Measurements from ENCODE around the gene ADGRV1.

Gene ADGRV1

DNA sequence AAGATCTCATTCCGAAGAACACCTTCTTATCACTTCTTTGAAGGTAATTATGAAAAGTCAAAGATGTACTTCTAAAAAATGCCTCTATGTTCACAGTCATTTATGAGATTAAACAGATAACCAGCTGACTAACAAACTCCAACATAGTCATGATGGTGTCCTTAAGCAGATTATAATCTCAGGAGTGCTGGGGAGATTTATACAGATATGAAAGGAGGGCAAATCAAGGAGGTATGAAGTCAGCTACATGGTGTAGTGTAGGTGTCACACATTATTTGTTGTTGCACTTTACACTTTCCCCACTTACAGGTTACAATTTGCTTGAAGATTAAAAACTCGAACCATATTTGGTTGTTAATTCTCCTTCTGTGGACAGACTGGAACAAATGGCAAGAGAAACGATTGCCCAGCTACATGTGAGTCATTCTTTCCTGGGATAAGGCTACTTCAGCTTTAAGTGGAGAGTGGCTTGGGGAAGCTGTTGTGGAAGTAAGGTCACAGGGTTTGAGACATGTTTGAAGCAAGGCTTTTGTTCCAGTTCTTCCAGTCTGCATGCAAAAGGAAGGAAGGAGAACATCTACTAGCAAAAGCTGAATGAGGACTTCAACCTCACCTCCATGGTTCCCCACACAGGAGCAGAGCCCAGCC is 320.1 kb downstream of the ADGRV1 start:
- no peak for DNase-seq (ENCODE audit: low read depth, low spot score)
- H3K4me3 ChIP-seq (ENCODE audit: low read length): no peak overlapping the region

DNA sequence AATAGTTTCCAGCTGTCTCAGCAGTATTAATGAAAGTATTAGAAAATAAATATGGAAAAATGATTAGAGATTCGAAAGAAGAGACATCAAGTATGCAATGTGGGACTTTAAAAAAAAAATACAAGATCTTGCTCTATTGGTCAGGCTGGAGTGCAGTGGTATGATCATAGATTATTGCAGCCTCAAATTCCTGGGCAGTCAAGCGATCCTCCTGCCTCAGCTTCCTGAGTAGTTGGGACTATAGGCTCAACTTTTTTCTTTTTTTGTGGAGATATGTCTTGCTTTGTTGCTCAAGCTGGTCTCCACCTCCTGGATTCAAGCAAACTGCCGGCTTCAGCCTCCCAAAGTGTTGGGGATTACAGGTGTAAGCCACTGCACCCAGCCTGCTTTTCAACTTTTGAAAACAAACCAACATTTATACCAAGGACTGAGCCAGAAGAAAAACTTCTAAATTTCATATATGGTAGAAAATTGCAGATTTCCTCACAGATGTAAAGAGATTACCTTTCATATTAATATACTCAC is 323.1 kb downstream of the ADGRV1 start:
- DNase-seq (ENCODE audit: low read depth, low spot score): no peak

DNA sequence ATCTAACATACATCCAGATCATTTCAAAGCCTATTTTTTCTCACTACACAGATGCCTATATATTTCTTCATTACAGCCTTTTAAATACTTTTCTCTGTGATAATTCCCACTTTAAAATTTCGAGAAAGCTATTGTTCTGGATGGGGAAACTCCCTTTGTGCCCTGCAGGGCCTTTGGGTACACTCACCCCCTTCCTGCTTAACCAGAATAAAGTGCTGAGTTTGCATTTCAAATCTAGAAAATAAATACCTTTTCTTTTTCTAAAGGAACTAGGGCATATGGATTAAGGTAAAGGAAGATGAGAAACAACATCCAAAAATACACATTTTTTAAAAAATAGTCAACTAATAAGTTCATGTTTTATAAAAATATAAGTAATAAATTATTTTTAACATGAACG is 323.9 kb downstream of the ADGRV1 start:
- DNase-seq (ENCODE audit: low read depth, low spot score): no peak
- H3K4me3 ChIP-seq (ENCODE audit: low read length): no peak overlapping the region

More for the DNA sequence above, 323.1 kb downstream of the ADGRV1 start:
- H3K4me3 ChIP-seq (ENCODE audit: low read length): no peak overlapping the region

DNA sequence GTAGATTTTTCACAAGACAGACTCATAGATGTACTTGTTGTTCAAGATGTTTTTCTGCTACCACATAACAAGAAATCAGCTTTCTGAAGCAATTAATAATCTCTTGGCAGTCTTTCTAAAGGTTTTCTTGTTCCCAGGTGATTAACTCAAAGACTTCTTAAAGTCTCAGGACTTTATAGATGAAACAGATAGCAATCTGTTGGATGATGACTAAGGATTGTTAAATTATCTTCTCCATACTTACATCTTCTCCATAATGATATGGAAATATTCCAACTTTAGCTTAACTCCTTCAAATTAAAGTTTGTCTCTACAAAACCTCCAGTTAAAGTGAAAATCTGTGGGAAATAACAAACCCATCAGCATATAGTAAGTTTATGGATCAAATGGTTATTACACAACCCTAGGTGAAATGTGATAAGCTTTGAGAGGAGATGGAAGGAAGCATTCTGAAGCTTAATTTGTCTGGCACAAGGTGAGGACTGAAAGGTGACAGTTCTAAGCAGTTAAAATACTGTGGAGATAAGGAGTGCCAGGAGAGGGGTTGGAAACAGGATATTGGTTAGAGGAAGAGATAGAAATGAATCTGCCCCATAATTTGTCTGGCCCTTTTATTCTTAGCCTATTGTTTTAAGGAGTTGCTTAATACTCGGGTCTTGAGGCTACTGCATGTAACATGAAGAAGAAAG is 326.7 kb downstream of the ADGRV1 start:
- no peak for DNase-seq (ENCODE audit: low read depth, low spot score)
- no peak overlapping the region for H3K4me3 ChIP-seq (ENCODE audit: low read length)

DNA sequence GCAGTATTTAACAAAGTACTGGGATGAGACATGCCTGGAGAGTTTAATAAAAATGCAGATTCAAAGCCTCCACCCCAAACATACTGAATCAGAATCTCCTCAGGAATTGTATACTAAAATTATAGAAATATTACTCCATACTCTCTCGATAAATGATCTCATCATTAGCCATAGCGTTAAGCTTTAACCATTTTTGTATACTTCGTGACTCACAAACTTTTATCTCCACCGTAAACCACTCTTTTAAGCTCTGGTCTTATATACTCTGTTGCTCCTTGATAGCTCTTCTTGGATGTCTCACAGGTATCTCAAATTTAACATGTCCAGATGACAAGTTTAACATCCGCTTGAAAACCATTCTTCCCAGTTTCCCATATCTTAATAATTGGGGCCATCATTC is 327.8 kb downstream of the ADGRV1 start:
- no peak for DNase-seq (ENCODE audit: low read depth, low spot score)
- H3K4me3 ChIP-seq (ENCODE audit: low read length): no peak overlapping the region

DNA sequence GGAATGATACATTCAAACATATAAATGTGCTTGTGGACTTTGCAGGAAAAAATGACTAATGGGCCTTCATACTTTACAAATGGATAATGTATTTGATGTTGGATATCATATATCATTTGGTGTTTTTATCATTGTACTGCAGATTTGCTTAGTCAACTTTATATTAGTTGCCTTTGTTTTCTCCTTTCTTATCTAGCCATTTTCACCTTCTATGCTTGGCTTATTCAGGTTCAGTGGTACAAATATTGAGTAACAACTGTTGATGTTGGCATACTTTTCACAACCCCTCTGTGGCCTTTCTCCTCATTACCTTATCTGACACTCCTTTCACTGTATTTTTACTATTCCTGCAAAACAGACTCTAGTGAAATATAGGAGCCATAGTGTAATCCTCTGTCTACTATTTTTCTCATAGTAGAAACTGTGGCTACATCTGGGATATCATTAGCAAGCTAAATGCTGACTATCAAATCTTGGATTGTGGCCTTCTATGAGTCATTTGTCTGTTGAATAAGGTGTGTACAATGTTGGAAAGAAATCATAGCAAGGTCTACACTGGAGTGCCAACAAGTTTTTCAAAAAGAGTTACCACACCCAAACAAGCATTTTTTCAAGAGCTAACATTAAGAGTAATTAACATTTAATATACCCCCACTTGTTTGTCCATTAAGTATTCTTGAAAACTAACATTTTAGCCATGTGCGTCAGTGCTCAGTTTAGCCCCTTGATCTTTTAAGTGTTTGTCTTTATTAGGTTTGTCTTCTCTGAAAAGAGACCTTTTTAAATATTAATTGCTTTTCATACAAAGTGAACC is 330.1 kb downstream of the ADGRV1 start:
- H3K4me3 ChIP-seq (ENCODE audit: low read length): no peak overlapping the region
- no peak for DNase-seq (ENCODE audit: low read depth, low spot score)

GRCh38 chr5:90889325-90889600 is 330.7 kb downstream of the ADGRV1 start:
- no peak for DNase-seq (ENCODE audit: low read depth, low spot score)
- no peak overlapping the region for H3K4me3 ChIP-seq (ENCODE audit: low read length)

DNA sequence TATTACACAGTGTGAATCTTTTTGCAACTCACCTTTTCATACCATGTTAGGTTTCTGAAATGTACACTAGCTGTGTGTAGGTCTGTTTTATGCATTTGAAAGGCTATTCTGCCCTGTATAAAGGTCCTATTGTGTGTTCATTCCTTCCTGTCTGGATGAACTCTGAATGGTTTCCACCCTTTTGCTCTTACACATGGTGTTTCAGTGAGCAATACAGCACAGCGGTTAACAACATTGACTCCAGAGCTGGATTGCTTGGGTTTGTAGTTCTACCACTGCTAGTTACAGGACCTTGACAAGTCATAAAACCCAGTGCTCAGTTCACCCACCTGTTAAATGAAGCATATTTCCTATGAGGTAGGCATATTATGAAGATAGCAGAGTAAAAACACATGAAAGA is 331.6 kb downstream of the ADGRV1 start:
- DNase-seq (ENCODE audit: low read depth, low spot score): no peak

GRCh38 chr5:90894866-90895420 is 336.3 kb downstream of the ADGRV1 start:
- H3K4me3 ChIP-seq (ENCODE audit: low read length): no peak overlapping the region

More for the DNA sequence above, 331.6 kb downstream of the ADGRV1 start:
- no peak overlapping the region for H3K4me3 ChIP-seq (ENCODE audit: low read length)

DNA sequence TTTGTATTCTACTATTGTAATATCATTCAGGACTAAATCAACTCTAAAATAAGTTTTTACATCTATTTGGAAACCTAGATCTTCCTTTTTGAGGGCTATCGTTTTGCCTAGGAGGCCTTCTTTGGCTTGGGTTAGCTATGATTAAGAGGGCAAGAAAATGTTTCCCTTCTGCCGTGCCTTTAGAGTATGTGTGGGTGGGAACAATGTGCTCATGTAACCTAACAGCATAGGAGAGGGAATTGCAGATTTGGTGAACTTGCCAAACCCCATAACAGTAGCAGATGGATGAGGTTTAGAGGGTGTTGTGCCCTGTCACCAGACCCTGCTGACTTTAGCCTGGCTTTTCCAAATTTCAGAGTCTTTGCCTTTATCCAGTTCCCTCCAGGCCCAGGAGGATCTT is 339.0 kb downstream of the ADGRV1 start:
- DNase-seq (ENCODE audit: low read depth, low spot score): no peak
- H3K4me3 ChIP-seq (ENCODE audit: low read length): no peak overlapping the region

More at GRCh38 chr5:90894866-90895420, 336.3 kb downstream of the ADGRV1 start:
- no peak for DNase-seq (ENCODE audit: low read depth, low spot score)

DNA sequence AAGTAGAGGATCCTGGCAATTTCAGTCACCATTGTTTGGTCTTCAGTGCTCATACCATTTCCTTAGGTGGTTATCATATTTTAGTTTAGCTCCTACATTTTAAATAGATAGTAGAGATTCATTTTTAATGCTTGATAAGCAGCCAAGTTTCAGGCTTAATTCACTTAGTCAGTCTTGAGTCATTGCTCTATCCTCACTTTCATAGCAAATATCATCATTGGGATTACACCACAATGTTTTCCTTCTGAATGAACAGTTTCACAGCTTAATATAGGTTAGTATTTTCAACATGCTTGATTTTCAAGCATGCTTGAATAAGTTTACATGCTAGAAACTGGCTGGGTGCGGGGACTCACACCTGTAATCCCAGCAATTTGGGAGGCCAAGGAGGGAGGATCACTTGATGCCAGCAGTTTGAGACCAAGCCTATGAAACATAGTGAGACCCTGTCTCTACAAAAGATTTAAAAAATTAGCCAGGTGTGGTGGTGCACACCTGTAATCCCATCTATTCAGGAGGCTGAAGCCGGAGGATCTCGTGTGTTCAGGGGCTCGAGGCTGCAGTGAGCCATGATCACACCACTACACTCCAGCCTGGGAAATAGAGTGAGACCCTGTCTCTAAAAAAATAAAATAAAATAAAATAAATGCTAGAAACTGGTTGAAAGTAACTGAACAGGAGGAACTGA is 339.9 kb downstream of the ADGRV1 start:
- no peak for DNase-seq (ENCODE audit: low read depth, low spot score)
- H3K4me3 ChIP-seq (ENCODE audit: low read length): no peak overlapping the region

GRCh38 chr5:90899014-90899604 is 340.5 kb downstream of the ADGRV1 start:
- no peak for DNase-seq (ENCODE audit: low read depth, low spot score)
- H3K4me3 ChIP-seq (ENCODE audit: low read length): no peak overlapping the region

DNA sequence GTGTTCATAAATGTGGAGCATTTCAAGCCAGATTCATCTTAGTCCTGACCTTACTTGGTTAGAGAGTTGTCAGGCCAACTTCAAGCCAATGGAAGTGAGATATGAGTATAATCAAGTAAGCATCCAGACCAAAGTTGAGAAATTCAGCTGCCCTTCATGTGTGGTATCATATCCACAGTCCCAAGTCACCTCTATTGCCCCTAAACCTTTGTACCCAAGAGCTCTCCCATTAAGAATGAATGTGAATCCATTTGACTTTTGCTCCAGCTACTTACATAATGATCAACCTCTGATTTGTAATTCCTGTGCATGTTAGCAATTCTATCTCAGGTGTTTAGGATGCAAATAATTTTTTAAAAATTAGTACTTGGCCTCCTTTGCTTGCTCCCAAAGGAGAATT is 342.7 kb downstream of the ADGRV1 start:
- no peak for DNase-seq (ENCODE audit: low read depth, low spot score)
- H3K4me3 ChIP-seq (ENCODE audit: low read length): no peak overlapping the region

GRCh38 chr5:90902170-90902569 is 343.6 kb downstream of the ADGRV1 start:
- H3K4me3 ChIP-seq (ENCODE audit: low read length): no peak overlapping the region
- no peak for DNase-seq (ENCODE audit: low read depth, low spot score)

DNA sequence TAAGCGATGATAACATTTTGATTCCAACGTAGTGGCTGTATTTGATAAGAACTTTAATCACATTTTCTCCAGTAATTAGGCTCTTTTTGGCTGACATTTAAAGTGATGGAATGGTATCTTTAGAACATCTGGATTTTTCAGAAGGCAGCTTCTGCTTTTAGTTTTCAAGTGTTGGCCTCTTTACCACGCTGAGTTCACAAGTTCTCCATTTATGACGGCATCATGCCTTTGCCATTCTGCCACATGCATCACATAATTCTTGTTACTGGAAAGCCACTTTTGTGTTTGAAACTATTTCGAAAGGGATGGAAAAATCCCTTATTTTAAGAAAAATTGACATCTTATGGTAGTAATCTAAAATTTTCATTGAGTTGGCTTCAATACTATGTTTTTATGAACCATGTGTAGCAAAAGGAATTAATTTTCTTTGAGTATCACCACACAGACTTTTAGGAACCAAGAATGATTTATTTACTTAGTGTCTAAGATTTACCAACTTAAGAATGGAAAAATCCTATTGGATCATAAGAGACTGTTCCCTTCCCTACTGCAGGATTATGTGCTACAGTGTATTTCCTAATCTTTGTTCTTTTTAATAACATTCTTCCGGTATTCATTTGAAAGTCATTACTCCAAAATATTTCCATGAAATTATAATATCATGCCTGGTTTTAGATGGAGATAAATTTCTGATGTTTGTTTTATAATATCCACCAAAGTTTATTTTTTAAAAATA is 344.2 kb downstream of the ADGRV1 start:
- no peak for DNase-seq (ENCODE audit: low read depth, low spot score)
- no peak overlapping the region for H3K4me3 ChIP-seq (ENCODE audit: low read length)

- DNase-seq (ENCODE audit: low read depth, low spot score): no peak
- H3K4me3 ChIP-seq (ENCODE audit: low read length): no peak overlapping the region
Observed at GRCh38 chr5:90909101-90909503, 350.5 kb downstream of the ADGRV1 start.

- no peak overlapping the region for H3K4me3 ChIP-seq (ENCODE audit: low read length)
- no peak for DNase-seq (ENCODE audit: low read depth, low spot score)
Observed at GRCh38 chr5:90909940-90910339, 351.3 kb downstream of the ADGRV1 start.

GRCh38 chr5:90911169-90911568 is 352.6 kb downstream of the ADGRV1 start:
- no peak for DNase-seq (ENCODE audit: low read depth, low spot score)
- H3K4me3 ChIP-seq (ENCODE audit: low read length): no peak overlapping the region

Data from Jurkat, Clone E6-1 (cell line).